Trophoblast cell (in vitro differentiated cells and primary cell): ENCODE data around the gene CIB1.

Experiments
- DNase-seq, 2 donors: peaks; one replicate each; pipeline ENCODE4 v3.0.0-alpha.2; 2016
- H2AFZ ChIP-seq: 2 replicates; pipeline ENCODE4 v1.6.1; 2013; ENCODE audit warnings: low read length, moderate library complexity, mild to moderate bottlenecking; ENCODE audit not compliant: insufficient read depth, poor library complexity
- H2AK5ac ChIP-seq: 2 replicates; pipeline ENCODE4 v1.6.1; 2013; ENCODE audit warnings: mild to moderate bottlenecking, low read length
- H2BK120ac ChIP-seq: 2 replicates; pipeline ENCODE4 v1.6.1; 2013; ENCODE audit warnings: low read length, mild to moderate bottlenecking, moderate library complexity; ENCODE audit not compliant: insufficient read depth, poor library complexity
- H2BK12ac ChIP-seq: 2 replicates; pipeline ENCODE4 v1.6.1; 2013; ENCODE audit warnings: mild to moderate bottlenecking, low read length, moderate library complexity
- H2BK5ac ChIP-seq: 2 replicates; pipeline ENCODE4 v1.6.1; 2013; ENCODE audit warnings: low read length, low read depth, moderate library complexity, mild to moderate bottlenecking; ENCODE audit not compliant: poor library complexity
- H3K14ac ChIP-seq: 2 replicates; pipeline ENCODE4 v1.6.1; 2013; ENCODE audit warnings: mild to moderate bottlenecking, low read length
- H3K18ac ChIP-seq: 2 replicates; pipeline ENCODE4 v1.6.1; 2013; ENCODE audit warnings: mild to moderate bottlenecking, low read length
- H3K23ac ChIP-seq: 2 replicates; pipeline ENCODE4 v1.6.1; 2013; ENCODE audit warnings: low read length
- H3K27ac ChIP-seq: 2 replicates; pipeline ENCODE4 v1.5.1; 2013; ENCODE audit warnings: low read depth, mild to moderate bottlenecking, inconsistent platforms, low read length, moderate library complexity
- H3K27me3 ChIP-seq: 2 replicates; pipeline ENCODE4 v1.6.1; 2013; ENCODE audit warnings: inconsistent platforms, mild to moderate bottlenecking, low read length, moderate library complexity; ENCODE audit not compliant: insufficient read depth
- H3K36me3 ChIP-seq, 2 experiments: 1 replicate in 1 of 2; 2 replicates in 1 of 2; pipeline ENCODE4 v1.6.1; 2013; ENCODE audit warnings: low read length in 2 of 2, mild to moderate bottlenecking in 2 of 2, moderate library complexity in 1 of 2; ENCODE audit not compliant: insufficient read depth in 2 of 2, control insufficient read depth in 1 of 2
- H3K4ac ChIP-seq: 2 replicates; pipeline ENCODE4 v1.6.1; 2013; ENCODE audit warnings: low read depth, mild to moderate bottlenecking, low read length, moderate library complexity
- H3K4me1 ChIP-seq, 2 experiments: 1 replicate in 1 of 2; 2 replicates in 1 of 2; pipeline ENCODE4 v1.6.1; 2013; ENCODE audit warnings: low read length in 2 of 2, mild to moderate bottlenecking in 2 of 2, moderate library complexity in 1 of 2; ENCODE audit not compliant: insufficient read depth in 2 of 2, control insufficient read depth in 1 of 2
- H3K4me2 ChIP-seq: 2 replicates; pipeline ENCODE4 v1.6.1; 2013; ENCODE audit warnings: inconsistent platforms, mild to moderate bottlenecking, low read length, moderate library complexity
- H3K4me3 ChIP-seq: 2 replicates; pipeline ENCODE4 v1.5.1; 2013; ENCODE audit warnings: mild to moderate bottlenecking, low read depth, low read length, inconsistent platforms
- H3K79me1 ChIP-seq: one replicate; pipeline ENCODE4 v1.6.1; 2013; ENCODE audit warnings: low read length
- H3K79me2 ChIP-seq: 2 replicates; pipeline ENCODE4 v1.6.1; 2013; ENCODE audit warnings: low read length, mild to moderate bottlenecking; ENCODE audit not compliant: control insufficient read depth, insufficient read depth, poor library complexity
- H3K9ac ChIP-seq: 2 replicates; pipeline ENCODE4 v1.6.1; 2013; ENCODE audit warnings: mild to moderate bottlenecking, low read length
- H3K9me3 ChIP-seq: 2 replicates; pipeline ENCODE4 v1.6.1; 2013; ENCODE audit warnings: low read depth, mild to moderate bottlenecking, control low read depth, inconsistent platforms, low read length; ENCODE audit not compliant: insufficient read depth
- H4K12ac ChIP-seq: 2 replicates; pipeline ENCODE4 v1.6.1; 2013; ENCODE audit warnings: low read depth, mild to moderate bottlenecking, low read length, moderate library complexity
- H4K8ac ChIP-seq: 2 replicates; pipeline ENCODE4 v1.6.1; 2013; ENCODE audit warnings: low read depth, mild to moderate bottlenecking, low read length, moderate library complexity
- H4K91ac ChIP-seq: one replicate; pipeline ENCODE4 v1.6.1; 2013; ENCODE audit warnings: low read depth, mild to moderate bottlenecking, low read length, moderate library complexity
- WGBS: extraction: QIAGEN DNeasy Blood & Tissue Kit; methylation state at CpG from one replicate; pipeline ENCODE4 v1.1.7; 2013; ENCODE audit warnings: missing lambda C conversion rate; ENCODE audit not compliant: insufficient read length, insufficient coverage; ENCODE audit errors: extremely low coverage; 5-methylcytosine and 5-hydroxymethylcytosine counted together

CIB1 gene

DNA sequence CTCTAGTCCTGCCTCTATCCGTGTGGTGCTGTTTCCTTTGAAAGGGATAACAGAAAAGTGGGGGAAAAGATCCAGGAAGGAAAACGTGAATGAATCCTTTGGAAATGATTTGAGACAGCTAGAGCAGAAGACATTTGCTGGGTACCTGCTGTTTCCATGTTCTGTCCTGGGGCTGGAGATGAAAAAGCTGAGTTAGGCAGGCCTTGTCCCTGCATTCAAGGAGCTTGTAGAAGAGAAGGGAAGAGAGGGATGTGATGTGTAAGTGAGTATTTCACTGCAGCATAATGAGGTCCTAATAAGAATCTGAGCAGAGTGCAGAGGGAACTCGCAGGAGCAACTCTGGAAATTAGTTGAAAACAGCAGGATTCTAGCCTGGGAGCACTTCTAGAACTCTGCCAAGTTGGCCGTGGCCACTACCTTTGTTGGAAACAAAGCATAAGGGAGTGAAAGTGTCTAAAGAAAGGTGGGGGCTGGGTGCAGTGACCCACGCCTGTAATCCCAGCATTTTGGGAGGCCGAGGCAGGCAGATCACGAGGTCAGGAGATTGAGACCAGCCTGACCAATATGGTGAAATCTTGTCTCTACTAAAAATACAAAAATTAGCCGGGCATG, 46.4 kb downstream of the CIB1 start:
- Histone ChIP-seq H3K27me3 (no peaks in the 10 kb centered on the region), H2BK5ac (no peak overlapping the region), H3K79me1 (peaks cover 3% of the 10 kb centered on the region), H4K8ac (no peak overlapping the region), H3K18ac (no peak overlapping the region), H4K91ac (no peak overlapping the region), H3K9ac (no peak overlapping the region), H3K36me3 (no peaks in the 10 kb centered on the region), H3K79me2 (peaks cover 2% of the 10 kb centered on the region), H3K14ac (no peak overlapping the region), H3K4ac (no peak overlapping the region), H2AK5ac (no peak overlapping the region), H2BK12ac (no peak overlapping the region), H3K23ac (no peak overlapping the region), H3K4me3 (no peak overlapping the region), H2BK120ac (no peak overlapping the region), H2AFZ (no peak overlapping the region), H3K4me2 (no peak overlapping the region), H4K12ac (no peak overlapping the region), H3K27ac (no peak overlapping the region), H3K9me3 (no peaks in the 10 kb centered on the region), H3K4me1 (peaks cover 8 to 9% of the 10 kb centered on the region in 2 experiments)
- no CpG with 5 or more reads among the region's 8 CpGs for WGBS
- DNase-seq: no peak

DNA sequence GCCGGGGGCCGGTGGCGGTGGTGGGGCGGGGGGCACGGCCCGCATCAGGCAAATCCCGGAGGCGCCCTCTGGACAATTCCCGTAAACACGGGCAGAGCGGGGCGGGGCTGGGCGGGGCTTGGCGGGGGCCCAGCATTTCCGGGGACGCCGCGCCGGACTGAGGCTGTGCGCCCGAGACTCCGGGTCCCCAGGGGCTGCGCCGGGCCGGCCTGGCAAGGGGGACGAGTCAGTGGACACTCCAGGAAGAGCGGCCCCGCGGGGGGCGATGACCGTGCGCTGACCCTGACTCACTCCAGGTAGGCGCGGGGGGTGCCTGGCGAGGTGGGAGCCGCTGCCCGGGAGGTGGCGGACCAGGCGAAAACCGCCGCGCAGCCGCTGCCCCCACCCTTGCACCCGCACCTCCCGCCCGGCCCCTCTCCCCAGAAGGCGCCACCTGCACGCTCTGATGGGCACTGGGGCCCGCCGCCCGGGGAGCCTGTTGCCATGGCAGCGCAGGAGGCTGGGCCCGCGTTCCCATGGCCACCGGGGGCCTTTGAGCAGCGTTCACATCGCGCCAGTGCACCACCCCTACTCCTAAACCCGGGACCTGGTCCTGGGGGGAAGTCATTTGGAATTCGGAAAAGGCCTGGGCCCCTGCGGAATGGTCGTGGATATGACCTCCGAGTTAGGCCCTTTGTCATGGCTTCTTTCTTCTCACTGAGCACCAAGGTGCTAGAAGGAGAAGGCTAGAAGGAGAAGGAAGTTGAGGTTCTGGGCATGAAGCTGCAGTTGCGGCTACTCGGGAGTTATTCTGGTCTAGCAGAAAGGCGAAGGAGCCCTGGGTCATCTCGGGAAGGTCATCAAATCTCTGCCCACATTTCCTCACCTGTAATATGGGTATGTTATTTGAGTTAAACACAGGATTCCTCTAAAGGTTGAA, 48.7 kb downstream of the CIB1 start:
- peaks cover 3% of the 10 kb centered on the region for H3K79me1 ChIP-seq
- H4K8ac ChIP-seq: peak overlapping the region; percentile 93
- DNase-seq: peak; percentile 67 to 73
- H2BK5ac ChIP-seq: no peak overlapping the region
- H3K27ac ChIP-seq: no peak overlapping the region
- H2BK120ac ChIP-seq: peak overlapping the region; percentile 67
- H3K27me3 ChIP-seq: no peaks in the 10 kb centered on the region
- H3K14ac ChIP-seq: peak overlapping the region; percentile 65
- peak overlapping the region; percentile 44 for H2AK5ac ChIP-seq
- no peaks in the 10 kb centered on the region for H3K36me3 ChIP-seq
- H3K4me3 ChIP-seq: peak overlapping the region; percentile 74
- no peak overlapping the region for H2BK12ac ChIP-seq
- H3K23ac ChIP-seq: no peak overlapping the region
- peaks cover 2% of the 10 kb centered on the region for H3K79me2 ChIP-seq
- H4K12ac ChIP-seq: peak overlapping the region; percentile 48
- peak overlapping the region; percentile 93 for H2AFZ ChIP-seq
- H3K9ac ChIP-seq: no peak overlapping the region
- no CpG with 5 or more reads among the region's 67 CpGs for WGBS
- H3K4ac ChIP-seq: peak overlapping the region; percentile 16
- peak overlapping the region; percentile 70 for H3K4me2 ChIP-seq
- H3K18ac ChIP-seq: peak overlapping the region; percentile 76
- H3K9me3 ChIP-seq: no peaks in the 10 kb centered on the region
- peaks cover 8 to 9% of the 10 kb centered on the region in 2 experiments for H3K4me1 ChIP-seq
- H4K91ac ChIP-seq: peak overlapping the region; percentile 80

DNA sequence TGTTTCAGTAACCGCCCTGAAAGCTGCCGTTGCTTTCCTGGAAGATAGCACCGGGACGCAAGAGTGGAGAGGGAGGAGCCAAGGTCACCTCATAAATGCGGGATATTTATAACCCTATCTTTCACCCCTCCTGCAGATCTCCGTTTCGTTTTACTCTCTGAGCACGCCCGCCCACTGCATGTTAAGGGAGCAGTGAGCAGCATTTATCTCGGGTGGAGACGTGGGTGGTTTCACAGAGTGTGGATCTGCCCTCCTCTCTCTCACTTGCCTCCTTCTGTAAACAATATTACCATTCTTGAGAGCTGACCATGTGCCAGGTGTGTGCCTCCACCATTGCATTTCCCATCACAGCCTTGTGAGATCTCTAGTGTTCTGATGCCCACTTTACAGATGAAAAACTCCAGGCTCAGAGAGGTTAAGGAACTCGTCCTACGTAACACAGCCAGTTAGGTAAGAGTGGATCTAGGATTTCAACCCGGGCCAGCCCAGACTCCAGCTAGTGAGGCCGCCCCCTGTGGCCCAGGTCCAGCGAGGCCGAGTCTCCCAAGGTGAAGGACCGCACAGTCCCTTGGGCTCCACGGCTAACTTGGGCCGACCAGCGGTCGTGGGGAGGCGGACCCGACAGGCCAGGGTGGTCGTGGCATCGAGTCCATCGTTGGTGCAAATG, 49.5 kb downstream of the CIB1 start:
- Histone ChIP-seq H4K8ac (peak overlapping the region; percentile 93), H3K4ac (peak overlapping the region; percentile 27), H3K14ac (peak overlapping the region; percentile 65), H4K91ac (peak overlapping the region; percentile 80), H3K4me3 (peak overlapping the region; percentile 74), H2AK5ac (peak overlapping the region; percentile 44), H3K4me2 (peak overlapping the region; percentile 59), H3K79me1 (peaks cover 3% of the 10 kb centered on the region), H3K23ac (no peak overlapping the region), H3K27me3 (no peaks in the 10 kb centered on the region), H3K4me1 (peaks cover 8 to 9% of the 10 kb centered on the region in 2 experiments), H3K27ac (no peak overlapping the region), H3K9ac (no peak overlapping the region), H2BK5ac (no peak overlapping the region), H3K18ac (peak overlapping the region; percentile 76), H2BK120ac (peak overlapping the region; percentile 67), H3K79me2 (peaks cover 2% of the 10 kb centered on the region), H2AFZ (peak overlapping the region; percentile 93), H2BK12ac (peak overlapping the region; percentile 59), H3K36me3 (no peaks in the 10 kb centered on the region), H3K9me3 (no peaks in the 10 kb centered on the region), H4K12ac (peak overlapping the region; percentile 48)
- DNase-seq: peak; percentile 88
- WGBS: no CpG with 5 or more reads among the region's 27 CpGs

DNA sequence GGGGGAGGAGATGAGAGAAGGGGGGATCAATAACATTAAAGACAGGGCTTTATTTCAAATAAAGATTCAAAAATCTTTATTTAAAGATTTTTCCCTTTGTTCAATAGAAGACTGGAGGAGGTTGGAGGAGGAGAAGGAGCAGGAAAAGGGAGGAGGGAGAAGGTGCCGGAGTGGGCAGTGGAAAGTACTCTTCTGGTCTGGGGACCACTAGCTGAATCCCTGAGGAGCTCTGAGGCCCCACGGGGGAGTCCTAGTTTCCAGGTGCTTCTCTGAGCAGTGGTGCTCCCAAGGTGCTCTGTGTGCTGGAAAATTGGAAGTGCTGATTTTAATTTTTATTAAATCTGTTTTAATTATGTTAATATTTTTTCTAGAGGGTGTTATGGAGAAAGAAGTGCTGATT, 52.0 kb downstream of the CIB1 start:
- no peaks in the 10 kb centered on the region for H3K36me3 ChIP-seq
- no peak overlapping the region for H4K12ac ChIP-seq
- H4K8ac ChIP-seq: no peak overlapping the region
- peaks cover 8 to 9% of the 10 kb centered on the region in 2 experiments for H3K4me1 ChIP-seq
- no peak overlapping the region for H3K18ac ChIP-seq
- no peak overlapping the region for H2AK5ac ChIP-seq
- H3K4me2 ChIP-seq: no peak overlapping the region
- H3K79me1 ChIP-seq: peaks cover 3% of the 10 kb centered on the region
- no peak overlapping the region for H2BK5ac ChIP-seq
- H3K4ac ChIP-seq: no peak overlapping the region
- peaks cover 2% of the 10 kb centered on the region for H3K79me2 ChIP-seq
- no peak overlapping the region for H3K23ac ChIP-seq
- H3K27me3 ChIP-seq: no peaks in the 10 kb centered on the region
- H3K9me3 ChIP-seq: no peaks in the 10 kb centered on the region
- no CpG with 5 or more reads among the region's 2 CpGs for WGBS
- no peak overlapping the region for H2BK12ac ChIP-seq
- no peak overlapping the region for H3K4me3 ChIP-seq
- no peak overlapping the region for H3K14ac ChIP-seq
- H3K27ac ChIP-seq: no peak overlapping the region
- H4K91ac ChIP-seq: no peak overlapping the region
- no peak overlapping the region for H2BK120ac ChIP-seq
- H3K9ac ChIP-seq: no peak overlapping the region
- no peak overlapping the region for H2AFZ ChIP-seq
- no peak for DNase-seq
